Measurements from ENCODE around the gene CBY3. TPM values are rescaled to one million over a fixed set of nuclear protein-coding genes. Genes with fewer than 3 reads are reported as not detected.
"Not testable (repeated sequence)": the region's sequence is repeated elsewhere in the genome, so short reads cannot be mapped to it uniquely, and the experiment has no call there.

The CBY3 gene
- total RNA-seq, 3 donors from 2014 or later: not detected

DNA sequence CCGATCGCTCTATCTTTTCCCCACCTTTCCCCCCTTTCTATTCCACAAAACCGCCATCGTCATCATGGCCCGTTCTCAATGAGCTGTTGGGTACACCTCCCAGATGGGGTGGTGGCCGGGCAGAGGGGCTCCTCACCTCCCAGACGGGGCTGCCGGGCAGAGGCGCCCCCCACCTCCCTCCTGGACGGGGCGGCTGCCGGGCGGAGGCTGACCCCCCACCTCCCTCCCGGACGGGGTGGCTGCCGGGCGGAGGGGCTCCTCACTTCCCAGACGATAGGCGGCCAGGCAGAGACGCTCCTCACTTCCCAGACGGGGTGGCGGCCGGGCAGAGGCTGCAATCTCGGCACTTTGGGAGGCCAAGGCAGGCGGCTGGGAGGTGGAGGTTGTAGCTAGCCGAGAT is 30.6 kb downstream of the CBY3 start:
- H3K4me1 ChIP-seq (ENCODE audit: low read depth); H3K36me3 ChIP-seq (ENCODE audit: low read depth); H3K9me3 ChIP-seq; ATAC-seq; DNase-seq; intact Hi-C loops (cut with DNase I, micrococcal nuclease); H3K4me3 ChIP-seq: not testable (repeated sequence)

- H3K4me1 ChIP-seq (ENCODE audit: low read depth); ATAC-seq; intact Hi-C loops (cut with DNase I, micrococcal nuclease); DNase-seq; H3K4me3 ChIP-seq; H3K9me3 ChIP-seq; H3K36me3 ChIP-seq (ENCODE audit: low read depth): not testable (repeated sequence)
Observed at GRCh38 chr5:179649166-179649703, 31.6 kb downstream of the CBY3 start.

DNA sequence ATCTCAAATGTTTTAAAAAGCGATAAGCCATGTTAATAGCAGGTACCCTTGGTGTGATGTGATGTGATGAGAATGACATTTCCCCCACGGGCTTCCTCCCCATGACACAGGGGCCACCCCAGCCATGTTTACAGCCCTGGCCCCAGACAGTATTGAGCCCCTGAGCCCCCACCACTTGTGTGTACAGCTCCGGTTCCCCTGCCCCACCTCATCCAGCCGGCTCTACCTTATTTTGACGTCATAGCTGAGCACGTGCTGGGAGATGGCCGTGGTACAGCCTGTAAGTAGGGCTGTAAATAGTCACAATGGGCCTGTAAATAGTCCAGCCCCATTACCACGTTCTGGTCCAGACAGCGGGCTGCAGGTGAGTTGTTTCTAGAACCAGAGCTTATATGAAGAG is 32.4 kb downstream of the CBY3 start:
- intact Hi-C loops (cut with DNase I, micrococcal nuclease): no loop called here
- no peaks in the 10 kb centered on the region for H3K9me3 ChIP-seq
- H3K36me3 ChIP-seq (ENCODE audit: low read depth): no peaks in the 10 kb centered on the region
- H3K4me1 ChIP-seq (ENCODE audit: low read depth): no peaks in the 10 kb centered on the region
- TF ChIP-seq, protein P1, sequence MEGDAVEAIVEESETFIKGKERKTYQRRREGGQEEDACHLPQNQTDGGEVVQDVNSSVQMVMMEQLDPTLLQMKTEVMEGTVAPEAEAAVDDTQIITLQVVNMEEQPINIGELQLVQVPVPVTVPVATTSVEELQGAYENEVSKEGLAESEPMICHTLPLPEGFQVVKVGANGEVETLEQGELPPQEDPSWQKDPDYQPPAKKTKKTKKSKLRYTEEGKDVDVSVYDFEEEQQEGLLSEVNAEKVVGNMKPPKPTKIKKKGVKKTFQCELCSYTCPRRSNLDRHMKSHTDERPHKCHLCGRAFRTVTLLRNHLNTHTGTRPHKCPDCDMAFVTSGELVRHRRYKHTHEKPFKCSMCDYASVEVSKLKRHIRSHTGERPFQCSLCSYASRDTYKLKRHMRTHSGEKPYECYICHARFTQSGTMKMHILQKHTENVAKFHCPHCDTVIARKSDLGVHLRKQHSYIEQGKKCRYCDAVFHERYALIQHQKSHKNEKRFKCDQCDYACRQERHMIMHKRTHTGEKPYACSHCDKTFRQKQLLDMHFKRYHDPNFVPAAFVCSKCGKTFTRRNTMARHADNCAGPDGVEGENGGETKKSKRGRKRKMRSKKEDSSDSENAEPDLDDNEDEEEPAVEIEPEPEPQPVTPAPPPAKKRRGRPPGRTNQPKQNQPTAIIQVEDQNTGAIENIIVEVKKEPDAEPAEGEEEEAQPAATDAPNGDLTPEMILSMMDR (IDR thresholded peaks at IDR 0.05): no peak
- ATAC-seq: no peak
- no peak for DNase-seq
- no peak overlapping the region for H3K4me3 ChIP-seq

GRCh38 chr5:179644766-179645165 is 36.1 kb downstream of the CBY3 start:
- H3K4me3 ChIP-seq; H3K36me3 ChIP-seq (ENCODE audit: low read depth); H3K9me3 ChIP-seq; intact Hi-C loops (cut with DNase I, micrococcal nuclease); H3K4me1 ChIP-seq (ENCODE audit: low read depth): not testable (repeated sequence)
- peak in 1 of 3 donors; percentile 10 for DNase-seq
- peak; percentile 13 for ATAC-seq

GRCh38 chr5:179643141-179643920 is 37.5 kb downstream of the CBY3 start:
- H3K9me3 ChIP-seq; H3K4me1 ChIP-seq (ENCODE audit: low read depth); H3K36me3 ChIP-seq (ENCODE audit: low read depth); intact Hi-C loops (cut with DNase I, micrococcal nuclease); H3K4me3 ChIP-seq; ATAC-seq: not testable (repeated sequence)
- DNase-seq: peak in 1 of 3 donors; percentile 12

- ATAC-seq; intact Hi-C loops (cut with DNase I, micrococcal nuclease): not testable (repeated sequence)
Observed at GRCh38 chr5:179642626-179643025, 38.2 kb downstream of the CBY3 start.

GRCh38 chr5:179641745-179642144 is 39.1 kb downstream of the CBY3 start:
- H3K4me3 ChIP-seq; DNase-seq; ATAC-seq; H3K36me3 ChIP-seq (ENCODE audit: low read depth); H3K9me3 ChIP-seq; H3K4me1 ChIP-seq (ENCODE audit: low read depth); intact Hi-C loops (cut with DNase I, micrococcal nuclease): not testable (repeated sequence)

More at GRCh38 chr5:179642626-179643025, 38.2 kb downstream of the CBY3 start:
- H3K4me3 ChIP-seq; H3K4me1 ChIP-seq (ENCODE audit: low read depth); H3K36me3 ChIP-seq (ENCODE audit: low read depth); H3K9me3 ChIP-seq: not testable (repeated sequence)
- peak in 1 of 3 donors; percentile 19 for DNase-seq

DNA sequence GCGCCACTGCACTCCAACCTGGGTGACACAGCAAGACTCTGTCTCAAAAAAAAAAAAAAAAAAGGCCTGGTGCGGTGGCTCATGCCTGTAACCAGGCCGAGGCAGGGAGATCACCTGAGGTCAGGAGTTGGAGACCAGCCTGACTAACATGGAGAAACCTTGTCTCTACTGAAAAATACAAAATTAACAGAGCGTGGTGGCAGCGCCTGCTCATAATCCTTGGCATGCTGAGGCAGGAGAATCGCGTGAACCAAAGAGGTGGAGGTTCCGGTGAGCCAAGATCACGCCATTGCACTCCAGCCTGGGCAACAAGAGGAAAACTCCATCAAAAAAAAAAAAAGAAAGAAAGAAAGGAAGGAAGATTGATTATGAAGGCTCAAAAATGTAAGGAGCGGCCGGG is 41.5 kb downstream of the CBY3 start:
- H3K9me3 ChIP-seq; DNase-seq; H3K36me3 ChIP-seq (ENCODE audit: low read depth); ATAC-seq; H3K4me1 ChIP-seq (ENCODE audit: low read depth); H3K4me3 ChIP-seq; intact Hi-C loops (cut with DNase I, micrococcal nuclease): not testable (repeated sequence)

GRCh38 chr5:179634370-179635172 is 46.3 kb downstream of the CBY3 start:
- not testable (repeated sequence) for H3K9me3 ChIP-seq; H3K4me3 ChIP-seq; H3K4me1 ChIP-seq (ENCODE audit: low read depth)

GRCh38 chr5:179633501-179634369 is 47.1 kb downstream of the CBY3 start:
- H3K9me3 ChIP-seq; intact Hi-C loops (cut with DNase I, micrococcal nuclease); H3K4me3 ChIP-seq; H3K4me1 ChIP-seq (ENCODE audit: low read depth); H3K36me3 ChIP-seq (ENCODE audit: low read depth): not testable (repeated sequence)
- DNase-seq (peak in 1 of 3 donors; percentile 28), ATAC-seq (peak; percentile 70)

More at GRCh38 chr5:179634370-179635172, 46.3 kb downstream of the CBY3 start:
- intact Hi-C loops (cut with DNase I, micrococcal nuclease); H3K36me3 ChIP-seq (ENCODE audit: low read depth): not testable (repeated sequence)
- ATAC-seq (peak; percentile 98), DNase-seq (peak in 2 of 3 donors; percentile 51 to 52)

Measured in mucosa of descending colon (tissue), 3 donors.